GM18508 (cell line): ENCODE results near the gene KRT72.

Experiments
- ATAC-seq: cut with Tn5 transposase; IDR thresholded peaks from one replicate; pipeline ENCODE4 v1.9.1; 2021; ENCODE audit warnings: moderate number of reproducible peaks; ENCODE audit not compliant: insufficient read depth, unreplicated experiment

Gene KRT72

DNA sequence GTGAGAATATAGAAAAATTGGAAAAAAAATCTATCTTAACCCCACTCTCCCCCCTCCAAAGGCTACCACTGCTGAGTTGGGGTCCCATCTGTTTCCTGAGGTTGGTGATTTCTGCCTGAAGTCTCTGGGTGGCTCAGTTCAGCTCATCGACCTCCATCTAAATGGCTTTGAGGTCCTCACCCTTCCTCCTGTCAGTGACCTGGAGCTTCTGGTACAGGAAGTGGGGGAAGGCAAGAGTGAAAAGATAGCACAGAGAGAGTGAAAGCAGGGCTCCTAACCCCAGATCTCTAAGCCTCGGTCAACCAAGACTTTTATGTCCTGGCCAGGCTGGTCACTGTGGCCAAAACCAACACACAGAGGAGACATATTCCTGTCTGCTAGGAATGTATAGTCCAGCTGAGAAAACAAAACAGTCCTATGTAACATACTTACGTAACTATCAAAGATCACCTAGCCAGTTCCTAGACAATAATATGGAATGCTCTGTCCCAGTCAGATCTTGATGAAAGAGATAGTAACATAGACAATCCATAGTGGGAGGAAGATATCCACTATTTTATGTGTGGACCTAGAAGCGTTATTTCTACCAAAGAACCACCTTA, 29.4 kb upstream of the KRT72 start:
- ATAC-seq, result no peak

DNA sequence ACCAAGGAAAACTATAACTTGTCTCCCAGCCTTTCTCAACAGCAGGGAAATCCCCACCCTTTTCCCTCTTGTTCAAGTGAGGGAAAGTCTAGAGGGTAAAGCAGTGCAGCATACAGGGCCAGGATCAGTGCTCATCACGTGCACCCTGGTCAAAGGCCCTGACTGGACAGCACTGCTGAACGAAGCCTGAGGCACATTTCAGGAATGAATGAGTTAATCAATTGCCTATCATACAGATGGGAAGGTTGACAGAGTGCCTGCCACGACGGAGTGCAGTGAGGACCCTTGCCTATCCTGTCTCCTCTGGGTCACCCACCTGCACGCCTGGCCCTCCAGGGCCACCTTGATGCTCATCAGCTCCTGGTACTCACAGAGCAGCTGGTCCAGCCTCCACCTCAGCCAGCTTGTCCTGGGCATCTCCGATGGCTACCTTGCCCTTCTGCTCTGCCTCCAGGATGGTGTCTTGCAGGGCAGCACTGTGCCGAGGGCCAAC, 28.8 kb upstream of the KRT72 start:
- no peak for ATAC-seq

DNA sequence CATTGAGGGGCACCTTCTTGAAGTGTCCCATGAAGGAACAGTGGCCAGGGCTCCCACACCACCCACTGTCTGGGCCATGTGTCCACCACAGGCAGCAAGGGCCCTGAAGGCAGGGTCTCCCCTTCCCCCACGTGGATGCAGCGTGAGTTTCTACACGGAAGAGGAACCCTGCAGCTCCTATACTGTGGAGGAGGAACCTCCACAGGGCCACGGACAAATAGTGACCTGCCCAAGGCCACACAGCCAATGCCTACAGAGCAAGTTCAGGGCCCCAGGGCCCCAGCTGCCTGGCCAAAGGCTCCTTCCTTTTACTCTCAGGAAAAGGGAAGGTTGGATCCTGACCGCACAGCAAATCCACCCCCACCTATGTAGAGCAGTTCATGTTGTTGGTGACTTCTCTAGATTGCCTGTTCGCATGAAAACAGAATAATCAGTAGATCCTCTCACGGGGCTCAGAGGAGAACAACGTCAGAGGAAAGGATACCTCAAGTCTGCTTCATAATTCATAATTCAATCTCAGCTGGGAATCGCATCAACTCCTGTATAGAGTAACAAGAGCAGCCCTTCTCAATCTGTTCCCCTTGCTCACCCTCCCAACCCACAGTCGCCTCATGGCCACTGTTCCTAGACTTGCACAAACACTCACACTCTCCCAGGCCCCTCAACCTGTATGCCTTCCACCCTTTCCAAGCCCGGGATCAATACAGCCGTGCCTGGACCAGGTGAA, 28.2 kb upstream of the KRT72 start:
- ATAC-seq, result no peak

DNA sequence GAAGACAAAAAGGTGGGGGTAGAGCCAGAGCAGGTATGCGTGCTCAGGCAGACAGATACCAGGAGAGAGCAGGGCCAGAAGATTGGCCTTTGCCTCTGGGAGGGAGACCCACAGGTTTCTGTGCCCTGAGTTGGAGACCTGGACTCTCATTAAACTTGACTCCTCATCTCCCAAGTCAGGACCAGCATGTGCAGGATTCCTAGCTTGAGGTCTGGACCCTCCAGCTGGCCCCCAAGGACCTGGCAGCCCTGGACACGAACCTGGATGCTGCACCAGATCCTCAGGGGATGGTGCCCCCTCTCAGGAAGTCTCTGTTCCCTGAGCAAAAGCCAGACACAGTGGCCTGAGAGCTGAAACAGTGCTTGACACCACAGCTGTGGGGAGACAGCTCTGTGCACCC, 27.6 kb upstream of the KRT72 start:
- no peak for ATAC-seq

DNA sequence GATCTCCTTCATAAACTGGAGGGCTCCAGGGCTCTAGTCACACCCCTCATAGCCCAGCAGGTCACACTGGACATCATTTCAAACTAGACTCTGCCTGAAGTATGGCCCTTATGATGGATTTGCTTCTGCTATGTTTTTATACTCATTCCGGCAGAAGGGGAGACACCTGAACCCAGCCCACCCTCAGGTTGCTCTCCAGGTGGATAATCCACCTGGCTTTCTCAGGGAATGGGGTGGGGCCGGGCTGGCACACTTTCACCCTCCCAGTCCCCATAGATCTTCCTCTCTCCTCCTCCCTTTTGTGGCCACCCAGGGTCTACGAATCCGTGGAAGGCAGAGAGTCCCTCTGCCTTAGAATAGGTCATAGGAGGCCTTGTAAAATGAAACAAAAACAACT, 26.8 kb upstream of the KRT72 start:
- no peak for ATAC-seq

DNA sequence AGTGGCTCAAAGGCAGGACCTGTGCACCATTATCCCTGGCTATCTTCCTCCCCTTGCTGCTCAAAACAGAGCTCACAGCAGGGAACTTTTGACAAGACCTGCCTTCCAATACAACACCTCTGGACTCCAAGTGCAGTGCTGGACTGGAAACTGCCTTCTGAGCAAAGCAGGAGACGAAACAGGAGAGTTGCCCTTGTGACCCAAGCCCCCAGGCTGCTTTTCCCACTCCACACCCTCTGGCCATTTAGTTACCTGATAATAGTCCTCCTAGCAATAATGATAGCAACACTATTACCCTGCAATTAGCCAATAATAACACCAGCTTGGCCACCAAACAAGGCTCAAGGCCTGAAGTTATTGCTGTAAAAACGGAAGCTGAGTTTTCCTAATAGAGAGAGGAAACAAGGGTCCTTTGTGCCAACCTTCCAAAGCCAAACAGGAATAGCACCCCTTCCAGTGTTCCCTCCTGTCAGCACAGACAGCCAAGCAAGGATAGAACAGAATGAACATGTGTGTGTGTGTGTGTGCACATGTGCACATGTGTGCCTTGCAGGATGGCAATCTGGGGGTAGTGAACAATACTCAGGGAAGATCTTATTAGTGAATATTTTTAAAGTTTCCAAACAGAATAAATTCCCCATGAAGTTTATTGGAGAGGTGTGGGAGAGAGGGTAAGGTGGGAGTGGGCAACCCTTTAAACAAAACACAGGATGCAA, 26.3 kb upstream of the KRT72 start:
- no peak for ATAC-seq

DNA sequence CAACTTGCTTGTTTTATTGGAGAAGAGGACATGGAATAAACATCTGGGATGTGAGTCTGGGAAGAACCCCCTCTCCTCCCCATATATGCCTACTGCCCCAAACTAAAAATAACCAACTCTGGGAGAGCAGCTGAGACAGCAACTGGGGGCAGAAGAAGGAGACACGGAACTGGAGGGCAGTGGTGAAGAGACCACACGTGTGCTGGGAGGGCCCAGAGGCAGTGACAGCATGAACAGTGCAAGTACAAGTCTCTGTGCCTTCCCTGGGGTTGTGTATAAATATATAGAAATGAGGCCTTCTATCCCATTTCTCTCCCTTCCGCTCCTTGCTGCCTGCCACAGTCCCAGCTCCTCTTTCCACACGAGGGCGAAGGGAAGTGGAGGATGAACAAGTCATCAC, 21.1 kb upstream of the KRT72 start:
- ATAC-seq, result no peak

DNA sequence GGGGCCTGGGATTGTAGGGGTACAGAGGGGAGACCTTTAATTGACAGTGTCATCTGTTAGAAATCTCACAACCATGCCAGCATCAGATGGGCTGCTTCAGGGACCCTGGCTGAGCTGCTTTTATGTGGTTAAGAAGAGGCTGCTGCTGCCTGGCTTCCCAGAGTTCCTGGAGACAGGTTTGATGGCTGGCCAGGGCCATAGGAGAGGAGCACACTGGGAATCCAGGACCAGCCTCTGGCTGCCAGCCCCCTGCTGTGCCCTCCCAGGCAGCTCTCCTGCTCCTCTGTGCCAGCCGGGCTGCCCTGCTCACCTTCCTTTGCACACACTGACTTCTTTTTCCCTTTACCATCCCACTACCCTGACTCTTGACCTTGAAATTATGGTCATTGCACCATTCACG, 17.6 kb upstream of the KRT72 start:
- ATAC-seq, result no peak

DNA sequence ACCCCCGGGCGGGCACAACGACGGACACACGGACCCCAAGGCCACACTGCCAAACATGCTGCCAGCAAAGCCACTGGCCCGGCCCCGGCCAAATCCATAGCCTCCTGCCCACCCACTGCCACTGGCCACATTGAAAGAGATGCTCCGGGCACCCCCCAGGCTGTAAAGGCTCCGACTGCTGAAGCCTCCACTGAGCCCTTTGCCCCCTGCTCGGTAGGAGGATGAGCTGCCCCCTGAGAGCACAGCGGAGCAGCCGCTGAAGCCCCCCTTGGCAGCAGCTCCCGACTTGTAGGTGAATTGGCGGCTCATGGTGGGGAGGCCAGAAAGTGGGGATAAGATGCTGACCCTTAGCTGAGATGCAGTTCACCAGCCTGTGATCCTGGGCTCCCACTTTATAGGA, 17.0 kb upstream of the KRT72 start, which contains the start of gene KRT73:
KRT73 (minus strand) TSS at position 344 of the 400 bp plus-strand sequence; CDS start at position 309, 35 bp downstream.
- no peak for ATAC-seq

DNA sequence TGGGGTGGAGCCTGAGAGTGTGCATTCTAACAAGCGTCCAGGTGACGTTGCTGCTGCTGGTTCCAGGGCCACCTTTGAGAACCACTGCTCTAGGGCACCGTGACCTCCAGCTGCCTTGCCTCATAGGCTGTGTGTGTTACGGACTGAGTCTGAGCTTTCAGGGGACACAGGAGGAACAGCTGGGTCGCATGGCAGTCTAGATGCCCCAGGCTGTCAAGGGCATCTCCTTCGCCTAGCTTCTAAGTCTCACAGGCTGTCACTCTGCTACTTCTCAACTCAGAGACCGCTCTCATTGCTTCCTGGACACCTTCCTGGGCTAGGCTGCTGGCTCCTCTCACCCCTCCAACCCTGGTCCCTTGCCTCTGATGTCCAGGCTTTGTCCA, 16.1 kb upstream of the KRT72 start:
- no peak for ATAC-seq

DNA sequence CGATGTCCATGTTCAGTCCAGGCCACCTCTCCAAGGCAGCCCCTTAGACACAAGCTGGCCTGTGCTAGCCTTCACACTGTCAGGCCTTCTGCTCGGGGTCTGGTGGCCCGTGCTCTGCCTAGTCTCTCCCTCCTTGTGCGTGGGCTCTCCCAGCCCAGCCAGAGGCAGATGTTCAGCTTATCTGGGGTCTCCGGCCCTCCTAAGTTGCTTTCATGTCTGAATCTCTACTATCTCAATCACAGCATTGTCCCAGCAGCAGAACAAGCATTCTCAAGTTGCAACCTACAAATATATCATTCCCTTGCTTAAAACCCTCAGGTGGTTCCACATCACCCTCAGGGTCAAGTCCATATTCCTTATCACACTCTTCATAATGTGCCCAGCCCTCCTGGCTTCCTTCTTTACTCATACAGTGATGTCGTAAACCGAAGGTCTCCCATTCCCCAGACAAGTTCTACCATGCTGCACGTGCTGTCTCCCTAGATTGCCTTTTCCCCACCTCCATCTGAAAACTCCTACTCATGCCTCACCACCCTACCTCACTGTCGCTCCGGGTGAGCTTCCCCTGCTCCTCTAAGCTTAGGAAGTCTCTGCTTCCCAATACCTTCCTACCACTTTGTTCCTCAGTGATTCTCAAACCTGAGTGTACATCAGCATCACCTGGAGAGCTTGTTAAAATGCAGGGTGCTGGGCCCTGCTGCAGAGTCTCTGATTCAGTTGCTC, 15.6 kb upstream of the KRT72 start:
- no peak for ATAC-seq

DNA sequence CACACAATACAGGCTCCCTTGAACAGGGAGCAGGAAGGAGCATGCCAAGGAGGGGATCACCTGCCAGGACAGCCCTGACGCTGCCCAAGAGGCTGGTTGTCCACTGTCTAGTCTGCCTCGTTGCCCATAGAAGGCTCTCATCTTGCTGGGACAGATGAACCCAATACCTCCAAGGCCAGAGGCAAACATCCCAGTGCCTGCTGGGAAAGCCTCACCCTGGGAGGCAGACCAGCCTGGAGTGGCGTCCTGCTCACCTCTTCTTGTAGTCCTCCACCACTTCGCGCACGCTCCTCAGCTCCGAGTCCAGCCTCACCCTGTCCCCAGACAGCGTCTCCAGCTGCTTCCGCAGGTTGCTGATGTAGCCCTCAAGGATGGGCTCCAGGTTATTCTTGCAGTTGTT, 14.6 kb upstream of the KRT72 start:
- no peak for ATAC-seq

DNA sequence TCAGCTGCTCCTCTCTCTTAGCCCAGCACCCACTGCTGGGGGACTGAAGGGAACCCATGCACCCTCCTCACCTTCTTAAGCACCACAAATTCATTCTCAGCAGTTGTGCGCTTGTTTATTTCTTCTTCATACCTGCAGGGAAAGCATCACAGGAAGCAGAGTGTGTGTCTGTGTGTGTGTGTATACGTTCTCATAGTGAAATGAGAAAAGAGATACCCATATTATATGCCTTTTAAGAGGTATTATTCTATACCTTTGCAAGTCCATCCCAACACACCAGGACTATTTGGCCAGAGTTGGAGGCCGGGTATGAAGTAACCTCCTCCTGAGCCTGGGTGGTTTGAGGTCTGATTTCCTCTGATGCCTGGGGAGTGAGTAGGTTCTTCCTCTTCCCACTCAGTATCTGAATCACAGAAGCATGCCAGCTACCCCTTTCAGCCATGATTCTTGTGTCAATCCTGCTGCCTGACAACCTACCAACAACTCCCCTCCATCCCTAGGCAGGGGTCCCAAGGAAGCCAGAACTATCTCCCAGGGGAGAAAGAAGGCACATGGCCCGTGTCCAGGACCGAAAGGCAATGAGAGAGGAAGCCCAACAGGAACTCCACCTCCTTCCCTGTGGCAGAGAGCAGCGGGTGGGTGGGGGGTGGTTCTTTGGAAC, 14.1 kb upstream of the KRT72 start:
- ATAC-seq, result no peak

DNA sequence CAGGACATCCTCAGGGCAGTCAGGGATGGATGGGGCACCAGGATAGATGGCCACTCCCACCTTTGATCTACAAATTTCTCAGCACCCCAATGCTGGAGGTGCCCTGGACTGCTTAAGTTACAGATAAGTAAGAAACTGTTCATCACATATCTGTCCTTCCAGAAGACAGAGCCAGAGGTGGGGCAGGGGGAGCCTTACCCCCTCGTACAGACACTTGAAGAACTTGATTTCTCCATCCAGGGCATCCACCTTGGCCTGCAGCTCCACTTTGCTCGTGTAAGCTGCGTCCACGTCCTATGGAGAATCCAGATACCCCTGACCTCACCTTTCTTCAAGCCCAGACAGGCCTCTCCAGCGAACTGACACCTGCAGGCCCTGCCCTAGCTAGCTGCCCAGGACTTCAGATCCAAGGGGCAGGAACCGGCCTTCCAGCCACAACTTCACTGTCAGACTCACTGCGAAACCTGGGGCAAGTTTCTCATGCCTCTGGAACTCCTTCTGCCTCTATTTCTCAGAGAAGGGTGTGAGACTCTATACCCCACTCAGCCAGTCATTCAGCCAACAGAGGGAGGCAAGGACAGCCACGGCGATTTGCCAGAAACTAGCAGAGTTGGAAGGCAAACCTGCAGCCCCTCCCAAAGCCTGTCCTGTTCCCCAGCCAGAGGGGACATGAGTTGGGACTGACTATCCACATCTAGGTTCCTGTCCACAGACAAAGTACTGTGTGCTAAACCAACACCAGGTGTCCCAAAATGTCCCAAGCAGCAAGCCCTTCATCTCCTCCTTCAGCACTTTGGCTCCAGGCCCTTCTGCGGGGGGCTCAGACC, 13.3 kb upstream of the KRT72 start:
- ATAC-seq, result no peak

DNA sequence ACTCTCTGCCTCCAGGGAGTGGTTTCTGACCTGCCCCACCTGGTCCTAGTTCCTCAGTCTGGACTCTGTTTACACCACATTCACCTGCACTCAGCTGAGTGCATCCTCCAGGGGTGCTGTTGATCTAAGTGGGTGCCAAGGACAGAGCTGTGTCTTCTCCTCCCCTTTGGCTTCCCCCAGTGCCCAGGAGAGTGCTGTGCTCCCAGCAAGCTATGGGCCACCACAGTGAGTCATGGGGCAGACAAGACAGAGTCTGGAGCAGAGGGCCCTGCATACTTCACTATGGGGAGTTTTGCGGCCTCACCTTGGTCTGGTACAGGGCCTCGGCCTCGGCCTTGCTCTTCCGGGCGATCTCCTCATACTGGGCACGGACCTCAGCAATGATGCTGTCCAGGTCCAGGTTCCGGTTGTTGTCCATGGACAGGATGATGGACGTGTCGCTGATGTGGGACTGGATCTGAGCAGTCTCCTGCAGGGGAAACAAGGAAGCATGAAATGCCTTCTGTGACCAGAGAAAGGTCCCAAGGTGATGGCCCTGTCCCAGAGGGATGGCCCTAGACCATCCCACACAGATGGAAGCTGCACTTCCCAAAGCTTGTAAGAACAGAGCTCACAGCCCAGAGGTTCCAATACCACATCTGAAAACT, 12.2 kb upstream of the KRT72 start:
- ATAC-seq, result no peak

DNA sequence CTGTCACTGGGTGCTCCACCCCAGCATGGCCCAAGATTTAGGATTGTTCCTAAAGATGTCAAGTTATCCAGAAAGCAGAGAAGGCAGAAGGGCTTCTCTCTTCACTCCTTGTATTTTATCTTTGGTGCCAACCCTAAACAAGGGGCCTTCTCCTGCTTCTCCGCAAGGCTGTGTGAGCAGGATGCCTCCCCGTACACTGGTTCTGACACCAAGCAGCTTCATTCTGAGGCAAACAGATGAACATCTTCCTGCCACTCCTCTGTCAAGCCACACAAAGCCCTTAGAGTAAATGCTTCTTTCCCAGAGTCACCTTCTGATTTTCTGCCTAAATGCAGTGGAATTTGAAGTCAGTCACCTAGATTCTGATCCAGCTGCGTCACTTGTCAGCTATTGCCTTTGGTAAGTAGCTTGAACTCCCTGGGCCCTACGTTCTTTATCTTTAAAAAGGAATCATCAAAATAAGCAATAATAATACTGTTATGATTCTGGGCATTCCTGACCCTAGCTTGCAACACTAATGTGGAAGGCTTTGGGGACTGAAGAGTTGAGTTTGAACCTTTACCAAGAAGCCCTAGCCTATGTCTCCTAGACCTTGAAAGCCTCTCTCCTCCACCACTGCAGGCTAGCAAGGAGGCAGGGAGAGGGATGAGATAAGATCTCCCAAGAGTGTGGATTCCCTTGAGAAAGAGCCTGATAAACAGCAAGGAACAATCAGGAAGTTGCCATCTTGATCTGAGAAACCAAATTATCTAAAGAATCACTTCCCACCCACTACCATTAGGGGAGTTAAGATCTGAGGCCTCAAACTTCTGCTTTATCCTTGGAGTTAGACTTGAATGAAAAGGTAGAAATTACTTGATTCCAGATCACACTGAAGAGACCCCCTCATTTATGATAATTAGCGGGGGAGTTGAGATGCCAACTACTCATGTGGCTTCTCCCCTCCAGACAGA, 11.4 kb upstream of the KRT72 start:
- ATAC-seq, result no peak

DNA sequence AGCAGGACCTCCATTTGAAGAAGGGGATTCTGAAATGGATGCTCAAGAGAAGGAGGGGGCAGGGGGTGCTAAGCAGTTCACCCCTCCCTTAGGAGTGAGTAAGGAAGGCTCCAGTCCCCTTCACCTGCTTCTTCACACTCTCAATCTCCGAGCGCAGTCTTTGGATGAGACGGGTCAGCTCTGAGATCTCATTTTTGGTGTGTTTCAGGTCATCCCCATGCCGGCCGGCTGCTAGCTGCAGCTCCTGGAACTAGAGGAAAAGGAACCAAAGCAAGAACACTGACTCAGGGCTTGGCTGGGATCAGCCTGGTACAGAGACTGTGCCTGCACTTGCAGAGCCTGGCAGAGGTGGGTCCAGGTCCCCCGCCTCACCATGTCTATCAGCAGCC, 9.8 kb upstream of the KRT72 start:
- ATAC-seq, result no peak
